ENCODE data around the gene TMEM204.
A peak's percentile ranks its signal among the peaks of the same experiment; 100 is the strongest.

The TMEM204 gene

GRCh38 chr16:1538804-1539520, 5.5 kb downstream of the TMEM204 start:
- DNase-seq, result no peak

DNA sequence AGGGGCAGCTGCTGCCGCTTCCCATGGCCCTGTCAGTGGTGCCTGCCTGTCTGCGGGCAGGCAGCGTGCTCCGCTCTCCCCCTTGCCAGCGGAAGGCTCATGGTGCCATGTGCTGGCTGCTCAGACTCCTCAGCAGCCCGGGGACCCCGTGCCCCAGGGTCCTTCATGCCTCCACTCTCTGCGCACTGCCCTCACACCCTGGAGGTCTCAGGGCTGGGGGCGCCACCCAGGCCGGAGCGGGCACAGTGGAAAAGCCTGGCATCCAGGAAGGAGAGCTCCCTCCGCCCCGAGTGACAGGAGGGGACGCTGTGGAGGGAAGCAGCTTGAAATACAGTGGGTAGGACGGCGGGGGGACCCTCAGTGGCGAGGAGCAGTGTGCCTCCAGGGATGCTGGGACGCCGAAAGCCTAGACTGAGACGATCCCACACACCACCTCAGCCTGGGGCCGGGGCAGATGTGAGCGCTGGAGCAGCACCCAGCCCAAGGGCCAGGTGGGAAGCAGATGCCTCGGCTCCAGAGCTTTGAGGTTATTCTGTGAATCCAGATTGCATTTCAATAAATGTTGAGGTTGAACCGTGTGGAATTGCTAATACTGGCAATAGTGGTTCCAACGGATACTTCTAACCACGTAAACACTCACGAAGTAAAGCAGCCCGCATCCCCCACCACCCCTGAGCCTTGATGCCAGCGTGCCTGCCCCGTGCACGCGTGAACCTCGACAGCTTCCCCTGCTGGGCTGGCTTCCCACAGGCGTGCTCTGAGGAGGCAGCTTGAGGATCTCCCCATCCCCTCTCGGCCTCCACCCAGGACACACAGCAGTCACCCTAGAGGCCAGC, 6.5 kb downstream of the TMEM204 start:
- DNase-seq, result no peak

DNA sequence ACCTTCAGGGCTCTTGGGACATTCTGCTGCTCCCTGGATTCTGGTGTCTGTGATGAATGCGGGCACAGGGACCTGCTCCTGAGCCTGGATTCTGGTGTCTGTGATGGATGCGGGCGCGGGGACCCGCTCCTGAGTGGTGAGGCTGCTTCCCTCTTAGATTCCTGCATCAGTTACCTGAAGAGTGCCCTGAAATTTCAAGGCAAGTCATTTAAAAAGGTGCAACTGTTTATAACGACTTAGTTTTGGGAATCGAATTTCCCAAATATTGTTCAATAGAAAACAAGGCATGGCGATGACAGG, 7.0 kb downstream of the TMEM204 start:
- DNase-seq, result no peak

- DNase-seq, result no peak
These were observed 8.1 kb downstream of the TMEM204 start for GRCh38 chr16:1541293-1542165.

DNA sequence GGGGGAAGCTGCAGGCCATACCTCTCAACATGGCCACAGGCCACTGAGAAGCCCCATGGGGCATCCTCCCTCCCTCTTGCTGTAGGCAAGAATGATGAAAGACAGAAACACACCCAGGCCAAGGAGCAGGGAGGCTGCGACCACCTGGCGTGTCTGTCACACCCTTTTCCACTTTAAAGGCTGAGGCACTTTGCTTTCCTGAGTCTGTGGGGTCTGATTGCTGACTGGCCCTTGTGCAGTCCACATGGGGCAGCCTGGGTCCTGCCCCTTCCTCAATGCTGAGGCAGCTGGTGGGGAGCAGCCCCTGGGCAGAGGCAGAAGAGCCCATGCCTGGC, 8.7 kb downstream of the TMEM204 start:
- no peak for DNase-seq

DNA sequence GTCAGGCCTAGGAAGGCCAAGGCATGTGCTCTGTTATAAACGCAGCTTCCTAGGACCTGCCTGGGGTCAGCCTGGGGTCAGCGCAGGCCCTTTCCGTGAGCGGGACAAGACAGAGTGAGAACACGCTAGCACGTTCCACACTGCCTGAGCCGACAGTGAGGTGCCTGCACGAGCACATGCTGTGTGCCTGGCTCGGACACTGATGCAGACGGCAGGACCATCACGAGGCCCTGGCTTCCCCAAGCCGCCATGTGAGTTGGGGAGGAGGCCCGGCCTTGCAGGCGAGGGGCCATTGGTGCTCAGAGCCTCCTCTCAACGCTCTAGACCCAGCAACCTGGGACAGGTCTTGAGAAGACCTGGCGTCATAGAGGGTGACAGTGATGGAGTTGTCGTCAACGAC, 9.1 kb downstream of the TMEM204 start:
- DNase-seq, result no peak

DNA sequence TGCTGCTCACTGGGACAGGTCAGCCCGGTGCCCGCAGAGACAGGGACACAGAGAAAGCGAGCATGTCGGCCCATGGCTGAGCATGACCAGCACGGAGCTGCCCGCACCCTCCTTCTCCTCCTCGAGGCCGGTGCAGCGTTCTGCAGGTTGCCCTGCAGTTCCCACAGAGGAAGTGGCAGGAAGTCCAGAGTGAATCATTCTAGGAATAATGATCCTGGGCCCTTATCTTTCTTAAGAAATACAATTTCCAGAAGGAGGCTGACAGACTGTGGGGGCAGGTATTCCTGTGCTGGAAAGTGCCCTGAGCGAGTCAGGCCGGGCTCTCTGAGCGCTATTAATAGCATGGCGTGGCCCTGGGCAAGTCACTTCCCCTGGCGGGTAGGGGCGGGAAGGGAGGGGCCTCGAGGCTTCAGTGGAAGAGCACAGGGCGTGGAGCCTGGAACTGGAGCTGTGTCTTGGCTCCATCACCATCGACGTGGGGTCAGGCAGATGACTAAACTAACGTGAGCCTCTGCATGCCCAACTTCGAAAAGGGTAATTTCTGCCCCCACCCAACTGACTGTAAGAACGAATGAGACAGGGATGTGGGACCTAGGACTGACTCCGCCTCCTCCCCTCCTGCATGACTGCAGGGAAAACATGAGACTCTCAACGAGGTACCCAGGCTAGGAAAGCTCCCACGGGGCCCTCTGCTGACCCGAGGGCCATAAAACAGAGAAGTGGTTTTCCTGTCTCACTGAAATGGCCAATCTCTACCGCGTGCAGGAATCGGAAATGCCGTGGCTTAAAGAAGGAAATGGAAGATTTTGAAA, 9.8 kb downstream of the TMEM204 start:
- peak; percentile 62 for DNase-seq

DNA sequence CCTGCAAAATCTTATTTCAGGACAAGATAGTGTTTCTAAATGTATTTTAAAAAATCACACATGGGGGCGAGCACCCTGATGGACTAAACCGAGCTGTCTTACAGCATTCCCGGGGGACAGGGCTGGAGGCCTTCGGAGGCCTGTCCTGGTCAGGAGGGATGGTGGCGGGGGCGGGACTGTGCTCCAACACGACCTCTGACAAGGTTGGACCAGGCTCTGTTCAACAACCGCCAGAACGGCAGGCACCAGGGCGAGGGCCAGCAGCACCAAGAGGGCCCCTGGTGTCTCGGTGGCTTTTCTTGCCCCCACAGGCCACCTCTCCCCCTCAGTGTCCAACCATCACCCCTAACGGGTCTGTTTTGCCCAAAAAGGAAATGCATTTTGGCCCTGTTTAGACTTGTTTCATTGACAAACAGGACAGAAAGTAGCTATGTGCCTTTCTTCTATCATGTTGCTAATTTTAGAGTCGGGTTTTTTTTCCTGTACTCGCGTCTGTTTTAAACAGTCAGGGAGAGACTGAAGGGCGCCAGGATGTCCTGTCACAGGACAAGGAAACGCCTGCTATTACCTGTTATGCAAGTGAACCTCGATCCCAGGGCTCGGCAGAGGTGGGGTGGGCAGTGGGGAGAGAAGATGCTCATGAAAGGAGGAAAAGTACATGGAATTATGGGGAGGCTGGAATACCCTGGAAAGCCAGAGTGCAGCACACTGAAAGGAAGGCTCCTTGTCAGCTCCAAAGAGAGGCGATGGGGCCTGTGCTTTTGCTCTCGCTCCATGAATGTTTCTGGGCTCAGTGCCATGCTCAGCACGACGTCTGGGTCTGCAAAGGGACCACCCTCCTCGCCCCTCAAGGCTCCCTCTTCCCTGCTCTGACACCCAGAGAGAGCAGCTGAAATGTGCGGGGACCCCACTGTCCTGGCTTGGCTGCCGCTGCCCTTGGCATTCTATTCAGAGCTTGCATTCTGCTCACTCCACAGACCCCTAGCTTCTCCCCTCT, 11.9 kb downstream of the TMEM204 start:
- DNase-seq, result no peak

DNA sequence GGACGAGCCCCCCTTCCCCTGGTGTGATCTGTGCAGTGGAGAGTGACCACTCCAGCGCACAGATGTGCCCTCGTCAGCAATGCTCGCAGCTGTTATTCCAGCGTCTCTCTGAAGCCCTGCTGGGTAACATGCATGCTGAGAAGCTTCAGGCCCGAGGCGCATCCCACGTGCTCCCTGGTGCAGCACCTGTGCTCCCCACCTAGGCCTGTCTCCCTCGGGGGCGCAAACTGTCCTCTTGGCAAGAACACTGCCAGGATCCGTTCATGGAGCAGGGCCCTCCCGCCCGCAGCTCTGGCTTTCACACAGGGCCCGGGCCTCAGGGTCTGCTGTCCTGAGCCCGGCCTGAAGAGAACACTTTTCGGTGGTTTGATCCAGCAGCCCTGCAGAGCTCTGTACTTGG, 13.0 kb downstream of the TMEM204 start:
- no peak for DNase-seq

GRCh38 chr16:1548233-1548632, 14.8 kb downstream of the TMEM204 start:
- peak; percentile 27 for DNase-seq

GRCh38 chr16:1548727-1549126, 15.3 kb downstream of the TMEM204 start:
- DNase-seq, result no peak

DNA sequence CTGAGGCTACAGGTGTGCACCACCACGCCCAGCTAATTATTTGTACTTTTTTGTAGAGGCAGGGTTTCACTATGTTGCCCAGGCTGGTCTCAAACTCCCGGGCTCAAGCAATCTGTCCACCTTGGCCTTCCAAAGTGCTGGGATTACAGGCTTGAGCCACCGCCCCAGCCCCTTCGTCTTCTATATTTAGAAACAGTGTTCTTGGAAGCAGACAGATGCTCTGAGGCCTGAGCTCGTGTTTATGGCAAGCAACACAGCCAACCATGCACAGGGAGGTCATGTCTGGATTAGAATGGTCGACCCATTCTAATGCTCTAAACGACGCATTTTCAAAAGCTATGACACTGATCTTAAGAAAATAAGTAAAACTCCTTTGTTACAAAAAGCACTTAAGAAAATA, 16.6 kb downstream of the TMEM204 start:
- DNase-seq, result no peak

DNA sequence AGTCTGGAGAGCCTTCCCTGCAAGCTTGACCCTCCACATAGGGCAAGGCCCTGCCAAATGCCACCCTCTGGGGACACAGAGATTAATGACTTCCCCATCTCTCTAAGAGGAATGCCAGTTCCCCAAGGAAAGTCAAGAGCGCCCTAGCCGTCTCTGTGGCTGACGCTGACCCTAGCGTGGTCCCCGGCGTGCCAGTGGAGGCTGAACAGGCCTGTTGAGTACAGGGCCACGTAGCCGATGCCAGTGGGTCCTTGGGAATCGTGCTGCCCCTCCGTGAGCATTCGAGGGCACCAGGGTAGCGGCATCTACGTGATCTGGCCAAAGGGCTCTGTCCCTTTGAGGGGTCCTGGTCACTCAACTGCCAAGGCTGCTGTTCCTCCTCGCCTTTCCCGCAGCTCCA, 17.2 kb downstream of the TMEM204 start:
- DNase-seq, result no peak

DNA sequence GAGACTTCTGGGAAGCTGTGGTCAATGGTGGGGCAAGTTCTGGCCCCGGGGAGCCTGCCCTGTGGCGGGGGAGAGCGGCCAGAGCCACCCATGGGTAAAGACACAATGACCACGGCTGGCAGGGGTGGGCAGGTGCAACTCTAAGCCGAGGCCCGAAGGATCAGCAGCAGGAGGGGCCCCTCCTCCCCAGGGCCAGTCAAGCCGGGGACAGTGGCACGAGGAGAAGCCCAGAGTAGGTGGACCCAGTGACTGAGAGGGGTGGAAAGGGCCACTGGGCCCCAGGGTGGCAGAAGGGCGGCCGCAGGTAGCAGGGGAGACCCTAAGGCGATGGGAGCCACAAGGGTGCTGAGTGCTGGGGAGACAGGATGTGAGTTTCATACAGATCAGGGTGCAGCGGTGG, 17.7 kb downstream of the TMEM204 start:
- no peak for DNase-seq

- DNase-seq, result no peak
These were observed 18.7 kb downstream of the TMEM204 start for GRCh38 chr16:1552129-1552528.

GRCh38 chr16:1553946-1554825, 20.7 kb downstream of the TMEM204 start:
- no peak for DNase-seq

- DNase-seq, result no peak
These were observed 21.5 kb downstream of the TMEM204 start for GRCh38 chr16:1554826-1555445.

DNA sequence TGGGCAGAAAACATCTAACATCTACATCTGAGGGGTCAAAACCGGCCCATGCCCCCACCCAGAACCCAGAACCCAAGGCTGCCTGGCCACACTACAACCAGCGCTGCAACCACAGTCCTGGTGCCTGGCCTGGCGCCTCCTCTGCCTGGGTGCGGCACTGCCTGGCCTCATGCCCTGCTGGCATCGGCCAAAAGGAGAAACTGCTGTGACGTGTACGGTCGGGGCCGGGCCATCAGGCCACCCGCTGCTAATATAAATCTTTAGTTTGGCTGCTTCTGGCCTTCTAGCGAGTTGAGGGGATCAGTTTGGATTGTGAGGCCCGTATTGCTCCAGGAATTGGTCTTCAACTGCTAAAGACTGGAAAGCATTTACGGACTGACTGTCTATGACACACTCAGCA, 22.8 kb downstream of the TMEM204 start:
- DNase-seq, result no peak

DNA sequence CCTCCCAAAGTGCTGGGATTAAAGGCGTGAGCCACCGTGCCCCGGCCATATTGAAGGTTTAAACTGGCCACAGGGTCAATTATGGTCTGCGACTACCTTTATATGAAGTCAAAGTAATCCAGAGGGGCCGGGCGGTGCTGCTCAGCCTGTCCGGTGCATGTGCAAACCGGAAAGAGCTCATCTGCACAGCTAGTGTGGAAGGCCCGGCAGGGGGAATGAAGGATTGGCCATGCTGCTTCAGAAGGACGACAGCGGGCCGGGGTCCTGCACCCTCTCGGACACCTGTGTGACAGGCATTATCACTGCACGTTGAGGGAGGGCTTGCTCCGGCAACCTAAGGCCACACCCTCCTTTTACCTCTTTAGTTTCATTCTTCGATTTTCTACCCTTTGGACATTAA, 23.6 kb downstream of the TMEM204 start:
- no peak for DNase-seq

- DNase-seq, result no peak
These were observed 24.1 kb downstream of the TMEM204 start for GRCh38 chr16:1557576-1557975.
